GM21423 (cell line): Measurements from ENCODE around the gene FRMD8.
"Not testable (repeated sequence)": the region's sequence is repeated elsewhere in the genome, so short reads cannot be mapped to it uniquely, and the experiment has no call there.

Source experiments
- ATAC-seq: cut with Tn5 transposase; IDR thresholded peaks from one replicate; pipeline ENCODE4 v1.9.1; 2021; ENCODE audit warnings: mild to moderate bottlenecking, moderate library complexity; ENCODE audit not compliant: unreplicated experiment

Gene FRMD8

GRCh38 chr11:65411681-65412070 lies 25.2 kb downstream of the FRMD8 start:
- ATAC-seq: no peak

GRCh38 chr11:65412271-65413076 lies 26.0 kb downstream of the FRMD8 start:
- no peak for ATAC-seq

GRCh38 chr11:65413077-65413664 lies 26.7 kb downstream of the FRMD8 start:
- ATAC-seq: not testable (repeated sequence)

DNA sequence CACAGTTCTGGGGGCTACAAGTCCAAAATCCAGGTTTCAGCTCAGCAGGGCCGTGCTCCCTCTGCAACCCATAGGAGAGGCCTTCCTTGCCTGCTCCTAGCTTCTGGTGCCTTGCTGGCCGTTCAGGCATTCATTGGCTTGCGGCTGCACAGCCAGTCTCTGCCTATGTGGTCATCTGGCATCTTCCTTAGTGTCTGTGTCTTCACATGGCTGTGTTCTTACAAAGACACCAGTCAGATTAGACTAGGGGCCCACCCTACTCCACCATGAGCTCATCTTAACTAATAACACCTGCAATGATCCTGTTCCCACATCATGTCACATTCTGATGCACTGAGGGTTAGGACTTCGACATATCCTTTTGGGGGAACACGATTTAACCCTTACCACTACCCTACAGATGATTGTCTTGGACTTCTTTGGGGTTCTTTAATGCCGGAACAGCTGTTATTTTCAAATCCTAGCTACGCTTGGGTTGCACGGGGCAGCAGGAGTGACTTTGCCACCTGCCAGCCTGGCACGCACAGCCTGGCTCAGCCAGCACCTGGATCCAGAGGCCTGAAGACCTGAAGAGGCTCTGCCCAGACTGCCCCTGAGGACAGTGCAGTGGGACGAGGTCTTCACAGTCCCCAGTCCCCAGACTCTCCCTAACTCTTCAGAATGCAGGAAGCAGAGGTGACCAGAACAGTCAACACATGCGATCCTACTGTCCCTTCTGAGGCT lies 28.5 kb downstream of the FRMD8 start:
- no peak for ATAC-seq

- no peak for ATAC-seq
These were observed 29.3 kb downstream of the FRMD8 start for GRCh38 chr11:65415499-65416340.

DNA sequence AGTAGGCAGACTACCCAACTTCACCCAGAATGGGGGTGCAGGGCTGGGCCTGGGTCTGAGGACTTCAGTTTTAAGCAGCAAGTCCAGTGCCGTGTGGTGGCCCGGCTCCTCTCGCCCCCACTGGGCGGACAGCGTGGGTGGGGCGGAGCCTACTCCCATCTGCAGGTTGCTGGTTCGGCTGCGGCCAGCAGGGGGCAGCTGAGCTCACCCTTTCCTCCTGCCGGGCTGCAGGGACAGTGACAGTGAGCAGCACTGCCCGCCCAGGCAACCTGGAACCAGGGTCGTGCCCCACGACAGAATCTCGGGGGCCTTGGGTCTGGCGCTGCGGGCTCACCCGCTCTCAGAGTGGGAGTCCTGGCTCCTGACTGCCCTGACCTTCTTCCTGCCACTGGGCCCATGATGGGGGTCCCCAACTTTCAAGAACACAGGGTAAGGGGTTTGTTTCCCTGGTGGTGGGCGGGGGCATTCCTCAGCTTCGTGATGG lies 29.9 kb downstream of the FRMD8 start:
- ATAC-seq: no peak

GRCh38 chr11:65416841-65417701 lies 30.6 kb downstream of the FRMD8 start:
- no peak for ATAC-seq

- no peak for ATAC-seq
These were observed 31.4 kb downstream of the FRMD8 start for GRCh38 chr11:65417702-65418430.

GRCh38 chr11:65418431-65418680 lies 31.9 kb downstream of the FRMD8 start:
- ATAC-seq: no peak

DNA sequence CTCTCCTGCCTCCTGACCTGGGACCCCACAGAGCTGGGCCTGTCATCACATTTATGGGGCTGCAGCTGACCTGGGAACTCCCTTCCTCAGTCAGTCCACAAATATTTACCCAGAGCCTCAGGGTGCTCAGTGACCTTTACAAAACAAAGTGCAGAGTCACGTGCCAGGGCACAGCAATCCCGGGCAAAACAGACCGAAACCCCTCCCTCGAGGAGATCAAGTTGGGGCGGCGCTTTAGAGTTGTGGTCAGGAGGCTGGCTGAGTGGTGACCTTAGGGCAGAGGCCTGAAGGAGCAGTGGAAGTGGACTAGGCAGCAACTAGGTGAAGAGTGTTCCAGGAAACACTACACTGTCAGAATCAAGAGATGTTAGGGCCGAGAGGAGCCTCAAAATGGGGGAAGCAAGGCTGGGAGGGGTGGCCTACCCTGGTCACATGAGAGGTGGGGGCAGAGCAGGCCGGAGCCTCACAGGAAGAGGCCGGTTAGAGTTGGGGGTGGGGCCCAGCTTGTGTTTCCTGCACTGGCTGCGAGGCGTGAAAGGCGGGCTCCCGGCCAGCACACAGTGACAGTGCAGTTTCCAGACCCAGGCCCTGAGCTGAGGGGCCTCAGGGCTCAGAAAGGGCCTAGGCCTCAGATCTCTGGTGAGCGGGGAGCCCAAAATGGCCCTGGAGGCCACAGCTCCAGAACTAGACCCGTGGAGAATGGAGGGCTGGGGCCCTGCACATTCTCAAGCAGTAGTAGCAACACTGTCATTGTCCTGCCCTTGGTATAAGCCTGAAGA lies 32.4 kb downstream of the FRMD8 start:
- peak; percentile 32 for ATAC-seq

DNA sequence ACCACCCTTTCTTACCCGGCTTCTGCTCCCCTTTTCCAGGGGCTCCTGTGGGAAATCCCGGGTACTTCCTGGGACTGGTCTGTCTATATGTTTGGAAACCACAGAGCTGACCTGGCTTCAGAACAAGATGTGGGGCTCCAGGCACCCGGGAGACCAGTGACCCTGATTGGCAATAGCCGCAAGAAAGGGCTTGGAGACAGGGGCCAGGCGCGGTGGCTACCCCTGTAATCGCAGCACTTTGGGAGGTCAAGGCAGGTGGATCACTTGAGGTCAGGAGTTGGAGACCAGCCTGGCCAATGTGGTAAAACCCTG lies 33.0 kb downstream of the FRMD8 start:
- ATAC-seq: no peak

- ATAC-seq: no peak
These were observed 33.5 kb downstream of the FRMD8 start for GRCh38 chr11:65419772-65420481.

DNA sequence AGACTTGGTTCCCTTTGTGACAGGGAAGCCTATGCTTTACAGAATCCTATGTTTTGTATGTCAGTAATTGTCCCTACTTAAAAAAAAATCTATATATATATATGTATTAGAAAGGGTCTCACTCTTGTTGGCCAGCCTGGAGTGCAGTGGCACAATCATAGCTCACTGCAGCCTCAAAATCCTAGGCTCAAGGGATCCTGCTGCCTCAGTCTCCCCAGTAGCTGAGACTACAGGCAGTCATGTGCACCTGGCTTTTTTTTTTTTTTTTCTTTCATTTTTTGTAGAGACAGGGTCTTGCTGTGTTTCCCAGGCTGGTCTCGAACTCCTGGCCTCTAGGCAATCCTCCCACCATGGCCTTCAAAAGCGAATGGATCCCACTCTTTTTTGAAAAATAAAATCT lies 34.1 kb downstream of the FRMD8 start:
- ATAC-seq: no peak

DNA sequence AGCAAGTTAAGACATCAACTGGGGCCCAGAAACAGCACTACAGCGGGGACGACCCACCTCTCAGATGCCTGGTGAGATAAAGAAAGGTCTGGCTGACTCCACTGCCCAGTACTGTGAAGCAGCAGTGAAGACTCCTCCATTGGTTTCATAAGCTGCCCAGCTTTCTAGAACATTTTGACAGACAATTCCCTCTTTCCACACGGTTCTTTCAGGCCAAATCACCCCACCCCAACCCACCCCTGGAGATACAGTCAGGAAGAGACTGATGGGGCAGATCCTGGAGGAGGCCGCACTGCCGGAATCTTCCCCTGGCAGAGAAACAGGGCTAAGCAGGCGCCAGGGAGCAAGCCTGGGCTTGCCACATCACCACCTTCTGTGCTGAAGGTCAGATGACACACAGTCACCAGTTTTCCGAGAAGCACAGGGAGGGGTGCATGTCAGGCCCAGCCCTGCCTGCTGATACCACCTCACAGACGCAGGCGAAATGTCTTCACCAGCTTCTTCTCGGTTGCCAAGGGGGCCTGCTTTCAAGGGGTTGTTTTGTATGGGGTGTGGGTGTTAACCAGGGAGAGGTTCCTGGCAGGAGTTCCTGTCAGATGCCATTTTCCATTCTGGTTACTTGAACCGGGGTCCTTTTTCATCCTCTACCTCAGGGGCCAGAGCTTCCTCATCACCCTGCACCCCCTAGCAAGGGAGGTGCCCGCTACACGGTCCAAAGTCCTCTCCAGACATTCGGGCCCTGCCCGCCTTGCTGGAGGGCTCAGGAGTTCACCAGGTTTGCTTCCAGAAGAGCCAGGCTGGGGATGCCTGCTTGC lies 34.7 kb downstream of the FRMD8 start:
- no peak for ATAC-seq

DNA sequence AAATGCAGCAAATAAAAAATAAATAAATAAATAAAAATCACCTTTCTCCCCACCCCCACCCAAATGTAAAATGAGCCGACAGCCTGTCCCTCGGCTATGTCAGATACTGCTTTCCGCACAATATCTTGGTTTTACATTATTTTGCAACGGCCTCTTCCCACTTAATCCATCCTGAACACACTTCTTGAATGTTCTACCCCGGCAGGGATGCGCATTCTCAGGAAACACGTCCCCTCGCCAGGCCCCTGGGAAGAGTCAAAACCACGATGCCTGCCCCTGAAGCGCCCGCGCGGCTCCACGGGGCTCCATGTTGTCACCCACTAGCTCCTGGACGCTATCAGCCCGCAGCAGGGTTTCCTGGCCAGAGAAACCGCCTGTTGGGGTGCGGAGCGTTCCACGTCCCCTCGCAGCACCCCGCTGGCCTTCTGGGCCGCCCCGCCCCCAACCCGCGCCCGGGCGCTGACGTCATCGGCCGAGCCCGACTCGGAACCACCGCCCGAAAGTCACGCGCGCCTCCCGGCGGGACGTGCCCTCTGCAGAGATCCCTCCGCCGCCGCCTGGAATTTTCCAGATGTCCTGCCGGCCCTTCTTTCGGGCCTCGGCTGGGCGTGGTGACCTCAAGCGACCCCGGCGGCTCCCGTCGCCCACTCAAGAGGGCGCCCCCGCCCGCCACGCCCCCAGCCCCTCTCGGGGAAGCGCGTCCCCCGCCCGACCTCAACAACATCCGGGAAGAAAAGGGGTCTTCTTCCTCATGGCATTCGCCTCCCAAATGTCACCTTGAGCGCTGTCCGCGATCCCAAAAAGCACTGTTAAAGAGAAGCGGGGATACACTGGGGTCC lies 35.6 kb downstream of the FRMD8 start:
- ATAC-seq: peak; percentile 26

- no peak for ATAC-seq
These were observed 36.4 kb downstream of the FRMD8 start, which contains the start of gene NEAT1 for GRCh38 chr11:65422633-65423515. Gene NEAT1 (plus strand): TSS chr11:65422798.
